Vagina (tissue), 2 donors: ENCODE measurements around the gene DDX56. TPM values are rescaled to one million over a fixed set of nuclear protein-coding genes. Genes with fewer than 3 reads are reported as not detected.

Source experiments
- DNase-seq, 2 donors: peaks; one replicate each; pipeline ENCODE4 v3.0.0-alpha.2; 2017; ENCODE audit errors: extremely low spot score in 2 of 2
- H3K27ac ChIP-seq: fragments of 200-600 bp; sonication (generic); one replicate; pipeline ENCODE4 v1.5.1; 2019
- H3K27me3 ChIP-seq: fragments of 200-600 bp; sonication (generic); one replicate; pipeline ENCODE4 v1.5.1; 2019
- H3K36me3 ChIP-seq, 2 donors: fragments of 200-600 bp; sonication (generic); one replicate each; pipeline ENCODE4 v1.5.1; 2017 to 2019
- H3K4me1 ChIP-seq: fragments of 200-600 bp; sonication (generic); one replicate; pipeline ENCODE4 v1.5.1; 2019
- H3K4me3 ChIP-seq, 2 donors: fragments of 200-600 bp; sonication (generic); 1 replicate in 1 of 2; 2 replicates in 1 of 2; pipeline ENCODE4 v1.5.1; 2016 to 2019
- H3K9me3 ChIP-seq: fragments of 200-600 bp; sonication (generic); one replicate; pipeline ENCODE4 v1.5.1; 2019
- CTCF ChIP-seq, 3 experiments: fragments of 450-650 bp in 2 of 3; fragments of 200-600 bp in 1 of 3; sonication (generic) in 1 of 3; IDR thresholded peaks; one replicate each; pipeline ENCODE4 v1.5.1; 2017 to 2019; ENCODE audit warnings: antibody characterized with exemption in 3 of 3, mild to moderate bottlenecking in 2 of 3, moderate library complexity in 2 of 3
- POLR2A ChIP-seq, 2 donors: fragments of 450-650 bp; IDR thresholded peaks; one replicate each; pipeline ENCODE4 v1.6.1; 2017; ENCODE audit warnings: antibody characterized with exemption in 2 of 2, mild to moderate bottlenecking in 2 of 2, moderate library complexity in 2 of 2
- POLR2AphosphoS5 ChIP-seq, 2 donors: sonication (generic); formaldehyde crosslinking; IDR thresholded peaks; one replicate each; pipeline ENCODE4 v1.9.0; 2017; ENCODE audit warnings: antibody characterized with exemption in 2 of 2, mild to moderate bottlenecking in 2 of 2, low read depth in 1 of 2; ENCODE audit not compliant: insufficient read depth in 1 of 2
- intact Hi-C: fragments of 100-400 bp; cut with DNase I; formaldehyde crosslinking; loops from one replicate; pipeline ENCODE4 v1.15.1; 2023
- total RNA-seq: library from RNA; depleted of rRNA; stranded (reverse); fragments of >200 nt; gene quantifications from one replicate; pipeline ENCODE4 v1.2.3, GENCODE V29; 2016

Gene DDX56
- total RNA-seq, 1 donor from 2014 or later = 60.2 TPM

- no peaks in the 10 kb centered on the region for H3K27me3 ChIP-seq
- H3K36me3 ChIP-seq = no peaks in the 10 kb centered on the region
- H3K9me3 ChIP-seq = no peaks in the 10 kb centered on the region
- H3K4me3 ChIP-seq = no peak overlapping the region
- no peak for TF ChIP-seq CTCF (IDR thresholded peaks at IDR 0.05)
- TF ChIP-seq POLR2A (IDR thresholded peaks at IDR 0.05) = no peak
- TF ChIP-seq POLR2AphosphoS5 (IDR thresholded peaks at IDR 0.05; ENCODE audit: insufficient read depth in 1 of 2, low read depth in 1 of 2) = no peak
- intact Hi-C loops = loop anchor here (5.0 kb wide), 1 partner anchor 1125 kb away; no protein-coding TSS in a partner anchor
- no peak overlapping the region for H3K27ac ChIP-seq
- no peaks in the 10 kb centered on the region for H3K4me1 ChIP-seq
- peak in 1 of 2 donors; percentile 25 for DNase-seq
These were observed 56.5 kb downstream of the DDX56 start for GRCh38 chr7:44517175-44517574.

Other genes with a start within 250 kb of the DDX56 start
- 3.2 TPM for gene CAMK2B, start 248.3 kb downstream of the DDX56 start, total RNA-seq
- gene NUDCD3, start 83.2 kb downstream of the DDX56 start, total RNA-seq = 48.6 TPM
- gene NPC1L1, start 32.6 kb downstream of the DDX56 start, total RNA-seq = 0.49 TPM
- 102 TPM for gene TMED4, start 8.3 kb upstream of the DDX56 start, total RNA-seq
- 80.0 TPM for gene OGDH, start 32.7 kb upstream of the DDX56 start, total RNA-seq
- 54.3 TPM for gene ZMIZ2, start 174.9 kb upstream of the DDX56 start, total RNA-seq
- 1,197 TPM for gene PPIA, start 222.8 kb upstream of the DDX56 start, total RNA-seq